ACC112 (cell line): Measurements from ENCODE around the gene IRAK2.
A peak's percentile ranks its signal among the peaks of the same experiment; 100 is the strongest.
"Not testable (repeated sequence)": the region's sequence is repeated elsewhere in the genome, so short reads cannot be mapped to it uniquely, and the experiment has no call there.

Experiments
- H2AFZ ChIP-seq: fragments of 200-600 bp; sonication (generic); one replicate; pipeline ENCODE4 v1.6.0; 2017; ENCODE audit warnings: antibody characterized with exemption, low read length; ENCODE audit not compliant: unreplicated experiment
- H3K27ac ChIP-seq: fragments of 200-600 bp; sonication (generic); 2 replicates; pipeline ENCODE4 v1.5.1; 2014; ENCODE audit warnings: low read depth, mild to moderate bottlenecking, antibody characterized with exemption, low read length, moderate library complexity
- H3K27me3 ChIP-seq: fragments of 200-600 bp; sonication (generic); 2 replicates; pipeline ENCODE4 v1.6.1; 2014; ENCODE audit warnings: mild to moderate bottlenecking, antibody characterized with exemption, low read length, moderate library complexity, mixed read lengths; ENCODE audit not compliant: insufficient read depth
- H3K36me3 ChIP-seq: fragments of 200-600 bp; sonication (generic); 2 replicates; pipeline ENCODE4 v1.6.1; 2016; ENCODE audit warnings: mild to moderate bottlenecking, antibody characterized with exemption, low read length, moderate library complexity, mixed read lengths; ENCODE audit not compliant: insufficient read depth
- H3K4me1 ChIP-seq: fragments of 200-600 bp; sonication (generic); one replicate; pipeline ENCODE4 v1.6.1; 2016; ENCODE audit warnings: low read length, mixed read lengths; ENCODE audit not compliant: insufficient read depth, unreplicated experiment, control insufficient read depth
- H3K4me3 ChIP-seq: fragments of 200-600 bp; sonication (generic); 2 replicates; pipeline ENCODE4 v1.5.1; 2014; ENCODE audit warnings: mild to moderate bottlenecking, low read depth, low read length
- H3K79me2 ChIP-seq: fragments of 200-600 bp; sonication (generic); one replicate; pipeline ENCODE4 v1.6.0; 2016; ENCODE audit warnings: low read length; ENCODE audit not compliant: control insufficient read depth, unreplicated experiment, insufficient read depth

Gene IRAK2

DNA sequence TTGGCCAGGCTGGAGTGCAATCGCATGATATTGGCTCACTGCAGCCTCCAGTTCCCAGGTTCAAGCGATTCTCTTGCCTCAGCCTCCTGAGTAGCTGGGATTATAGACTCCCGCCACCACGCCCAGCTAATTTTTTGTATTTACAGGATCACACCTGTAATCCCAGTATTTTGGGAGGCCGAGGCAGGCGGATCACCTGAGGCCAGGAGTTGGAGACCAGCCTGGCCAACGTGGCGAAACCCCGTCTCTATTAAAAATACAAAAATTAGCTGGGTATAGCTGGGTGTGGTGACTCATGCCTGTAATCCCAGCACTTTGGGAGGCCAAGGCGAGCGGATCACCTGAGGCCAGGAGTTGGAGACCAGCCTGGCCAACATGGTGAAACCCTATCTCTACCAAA lies 107.8 kb downstream of the IRAK2 start:
- not testable (repeated sequence) for H3K4me1 ChIP-seq, H3K27ac ChIP-seq, H2AFZ ChIP-seq, H3K4me3 ChIP-seq, H3K27me3 ChIP-seq
- Histone ChIP-seq H3K36me3 (peaks cover 18% of the 10 kb centered on the region; the same call in 1 of the 2 replicates), H3K79me2 (peaks cover 71% of the 10 kb centered on the region)

DNA sequence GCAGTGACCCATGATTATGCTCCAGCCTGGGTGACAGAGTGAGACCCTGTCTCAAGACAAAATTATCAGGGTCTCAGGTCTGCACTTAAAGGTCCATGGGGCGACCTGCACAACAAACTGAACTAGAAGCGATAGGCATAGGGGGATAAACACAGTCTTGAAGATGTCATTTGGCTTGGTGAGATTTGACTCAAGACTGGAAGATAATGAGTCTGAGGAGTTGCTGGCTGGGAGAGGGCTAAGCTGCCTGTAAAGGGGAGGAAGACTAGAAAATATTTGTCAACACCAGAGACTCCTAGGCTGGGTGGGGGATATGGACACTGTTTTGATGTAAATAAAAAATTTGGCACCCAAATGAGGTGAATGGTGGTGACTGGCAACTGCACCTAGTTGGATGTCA lies 108.3 kb downstream of the IRAK2 start:
- H3K4me3 ChIP-seq: no peak overlapping the region
- H3K27me3 ChIP-seq: no peaks in the 10 kb centered on the region
- peaks cover 66% of the 10 kb centered on the region for H3K79me2 ChIP-seq
- H3K4me1 ChIP-seq: peaks cover 4% of the 10 kb centered on the region
- peaks cover 15% of the 10 kb centered on the region; the same call in 1 of the 2 replicates for H3K36me3 ChIP-seq
- no peak overlapping the region for H2AFZ ChIP-seq
- no peak overlapping the region for H3K27ac ChIP-seq

DNA sequence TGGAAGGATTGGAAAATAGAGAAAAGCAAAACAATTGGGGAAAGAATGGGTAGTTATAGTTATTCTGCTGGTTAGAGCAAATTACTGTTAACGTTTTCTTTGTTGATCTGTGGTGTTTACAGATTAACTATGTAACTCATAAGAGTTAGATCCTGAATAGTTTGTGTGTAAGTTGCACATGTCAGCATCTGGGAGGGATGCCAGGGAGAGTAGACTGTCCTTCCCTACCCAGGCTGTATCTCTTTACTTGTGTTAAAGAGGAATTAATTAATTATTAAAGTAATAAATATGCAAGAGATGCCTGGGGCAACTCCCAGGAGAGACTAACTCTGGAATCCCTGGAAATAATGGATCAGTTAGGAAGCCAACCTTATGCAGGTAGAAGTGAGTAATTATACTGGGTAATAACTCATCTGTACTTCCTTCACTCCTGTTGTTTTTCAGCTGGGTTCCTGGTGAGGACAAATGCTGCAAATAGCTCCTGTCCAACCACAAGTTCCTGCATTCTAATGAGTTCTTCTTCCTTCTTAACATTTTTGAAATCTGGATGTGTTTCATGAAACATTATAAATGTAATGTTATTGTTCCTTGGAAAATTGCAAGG lies 109.1 kb downstream of the IRAK2 start:
- no peak overlapping the region for H3K27ac ChIP-seq
- no peak overlapping the region for H3K4me3 ChIP-seq
- peaks cover 58% of the 10 kb centered on the region for H3K79me2 ChIP-seq
- no peak overlapping the region for H2AFZ ChIP-seq
- peaks cover 13% of the 10 kb centered on the region; the same call in 1 of the 2 replicates for H3K36me3 ChIP-seq
- no peaks in the 10 kb centered on the region for H3K4me1 ChIP-seq
- no peaks in the 10 kb centered on the region for H3K27me3 ChIP-seq

DNA sequence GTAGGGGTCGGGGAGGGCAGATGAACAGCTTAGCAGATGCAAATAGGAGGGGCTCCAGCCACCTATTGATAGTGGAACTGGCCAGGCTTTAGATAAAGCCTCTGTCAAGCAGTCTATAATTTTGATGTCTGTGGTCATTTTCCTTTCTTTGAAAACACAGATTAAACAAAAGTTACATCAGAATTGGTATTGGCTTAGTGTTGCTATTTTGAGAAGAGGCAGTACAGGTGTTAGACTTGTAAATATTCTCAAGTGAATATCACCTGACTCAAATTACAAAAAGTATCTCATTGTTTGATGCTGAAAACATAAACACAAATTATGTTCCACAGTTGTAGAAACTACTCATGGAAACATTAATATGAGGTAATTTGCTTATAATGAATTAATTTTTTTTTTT lies 109.9 kb downstream of the IRAK2 start:
- Histone ChIP-seq H3K79me2 (peaks cover 50% of the 10 kb centered on the region), H3K4me3 (no peak overlapping the region), H3K27ac (no peak overlapping the region), H3K4me1 (no peaks in the 10 kb centered on the region), H3K36me3 (peaks cover 10% of the 10 kb centered on the region; the same call in 1 of the 2 replicates), H3K27me3 (no peaks in the 10 kb centered on the region), H2AFZ (no peak overlapping the region)

DNA sequence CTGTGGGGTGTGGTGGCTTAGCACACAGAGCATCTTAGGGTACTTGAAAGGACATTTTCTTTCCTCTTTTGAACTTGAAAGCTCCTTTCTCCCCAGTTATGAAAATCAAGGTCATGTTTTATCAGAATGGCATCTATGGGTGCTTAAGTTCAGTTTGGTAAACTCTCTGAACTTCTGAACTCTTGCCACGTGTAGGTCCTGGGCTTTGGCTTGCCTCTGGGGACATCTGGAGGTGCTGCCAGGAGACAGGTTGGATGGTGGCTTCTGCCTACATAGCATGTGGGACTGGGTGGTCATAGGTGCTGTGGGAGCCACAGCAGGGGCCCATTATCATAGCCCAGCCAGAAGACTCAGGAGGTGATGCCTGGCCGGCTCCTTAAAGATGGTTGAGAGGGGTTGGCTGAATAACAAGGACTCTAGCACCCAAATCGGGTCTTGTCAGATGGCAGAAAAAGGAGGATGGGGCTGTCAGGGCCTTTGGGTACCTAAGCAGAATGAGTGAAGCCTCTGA lies 112.5 kb downstream of the IRAK2 start:
- no peaks in the 10 kb centered on the region for H3K27me3 ChIP-seq
- H3K79me2 ChIP-seq: peaks cover 28% of the 10 kb centered on the region
- no peak overlapping the region for H2AFZ ChIP-seq
- no peak overlapping the region for H3K4me3 ChIP-seq
- H3K27ac ChIP-seq: no peak overlapping the region
- H3K4me1 ChIP-seq: peaks cover 7% of the 10 kb centered on the region
- no peaks in the 10 kb centered on the region for H3K36me3 ChIP-seq

DNA sequence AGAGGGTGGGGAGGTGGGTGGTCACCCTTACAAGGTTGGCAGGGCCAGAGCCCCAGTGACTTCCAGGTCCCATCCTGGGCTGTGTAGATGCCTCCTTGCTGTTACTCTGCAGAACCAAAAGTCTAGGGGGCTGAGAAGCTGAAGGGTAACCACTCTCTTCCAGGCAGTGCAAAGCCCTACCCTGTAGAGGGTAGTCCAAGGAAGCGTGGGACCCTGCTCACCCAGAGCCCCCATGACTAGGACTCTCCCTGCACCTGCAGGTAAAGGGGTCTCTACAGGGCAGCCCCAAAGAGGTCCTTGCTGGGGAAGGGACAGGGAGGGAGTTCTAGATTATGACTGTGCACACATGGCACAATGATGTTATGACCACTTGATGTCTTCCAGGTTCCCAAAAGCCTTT lies 113.8 kb downstream of the IRAK2 start:
- H3K27me3 ChIP-seq: no peaks in the 10 kb centered on the region
- H3K27ac ChIP-seq: no peak overlapping the region
- H3K79me2 ChIP-seq: peaks cover 23% of the 10 kb centered on the region
- H3K4me1 ChIP-seq: peaks cover 10% of the 10 kb centered on the region
- H3K4me3 ChIP-seq: no peak overlapping the region
- H3K36me3 ChIP-seq: 0 out of 2 replicates have a peak, but pooled peaks cover 2% of the 10 kb centered on the region
- H2AFZ ChIP-seq: no peak overlapping the region

DNA sequence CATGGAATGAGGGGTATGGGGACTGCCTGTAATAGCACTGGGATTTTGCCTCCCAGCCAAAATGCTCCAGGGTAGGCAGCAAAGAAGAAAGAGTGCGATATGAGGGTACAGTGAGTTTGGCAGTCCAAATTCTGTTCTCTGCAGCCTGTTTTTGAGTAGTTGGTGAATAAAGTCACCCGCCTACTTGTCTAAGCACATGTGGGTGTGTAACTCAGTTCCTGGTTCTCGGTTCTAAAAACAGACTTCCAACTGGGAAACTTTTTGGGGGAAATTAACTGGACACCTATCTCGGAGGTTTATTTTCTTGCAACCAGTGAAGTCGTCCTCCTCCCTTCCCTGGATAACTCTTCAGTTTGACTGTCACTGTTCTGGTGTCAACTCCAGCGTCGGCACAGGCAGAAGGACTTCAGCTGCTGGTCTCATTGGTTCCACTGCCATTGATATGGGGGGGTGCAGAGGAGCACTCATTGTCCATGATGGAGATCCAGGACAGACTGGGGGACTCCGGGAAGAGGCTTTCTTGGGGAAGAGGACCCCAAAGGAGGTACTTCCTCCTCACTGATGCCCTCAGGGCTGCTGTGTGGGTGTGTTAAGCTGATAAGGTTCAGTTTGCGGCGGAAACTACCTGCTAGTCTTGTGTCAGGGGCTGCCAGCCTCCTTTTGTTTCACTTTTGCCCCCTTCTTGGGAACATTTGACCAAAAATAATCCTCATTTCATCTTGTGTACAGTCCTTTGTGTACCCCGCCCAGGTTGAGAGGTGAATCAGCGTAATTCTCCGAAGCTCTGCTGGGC lies 114.9 kb downstream of the IRAK2 start:
- Histone ChIP-seq H3K79me2 (peaks cover 12% of the 10 kb centered on the region), H3K4me3 (no peak overlapping the region), H2AFZ (no peak overlapping the region), H3K4me1 (peaks cover 10% of the 10 kb centered on the region), H3K36me3 (0 out of 2 replicates have a peak, but pooled peaks cover 5% of the 10 kb centered on the region), H3K27ac (no peak overlapping the region), H3K27me3 (no peaks in the 10 kb centered on the region)

DNA sequence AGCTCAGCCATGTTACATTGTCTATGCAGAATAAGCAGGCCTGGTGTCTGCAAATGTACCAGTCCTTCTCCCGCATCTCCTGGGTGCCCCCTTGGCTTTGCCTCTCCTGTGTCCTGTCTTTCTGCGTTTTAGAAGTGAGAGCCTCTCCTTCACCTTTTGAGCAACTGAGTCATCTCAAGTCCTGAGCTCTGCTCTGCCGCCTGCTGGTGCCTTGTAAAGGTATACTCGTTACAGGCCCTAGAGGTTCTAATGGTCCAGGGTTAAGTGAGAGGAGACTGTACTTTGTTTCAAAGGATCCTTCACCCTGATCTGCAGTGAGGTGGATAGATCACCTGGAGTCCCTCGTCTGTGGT lies 115.4 kb downstream of the IRAK2 start:
- Histone ChIP-seq H2AFZ (no peak overlapping the region), H3K4me3 (no peak overlapping the region), H3K4me1 (peaks cover 10% of the 10 kb centered on the region), H3K27ac (no peak overlapping the region), H3K36me3 (0 out of 2 replicates have a peak, but pooled peaks cover 5% of the 10 kb centered on the region), H3K27me3 (no peaks in the 10 kb centered on the region), H3K79me2 (peaks cover 8% of the 10 kb centered on the region)

DNA sequence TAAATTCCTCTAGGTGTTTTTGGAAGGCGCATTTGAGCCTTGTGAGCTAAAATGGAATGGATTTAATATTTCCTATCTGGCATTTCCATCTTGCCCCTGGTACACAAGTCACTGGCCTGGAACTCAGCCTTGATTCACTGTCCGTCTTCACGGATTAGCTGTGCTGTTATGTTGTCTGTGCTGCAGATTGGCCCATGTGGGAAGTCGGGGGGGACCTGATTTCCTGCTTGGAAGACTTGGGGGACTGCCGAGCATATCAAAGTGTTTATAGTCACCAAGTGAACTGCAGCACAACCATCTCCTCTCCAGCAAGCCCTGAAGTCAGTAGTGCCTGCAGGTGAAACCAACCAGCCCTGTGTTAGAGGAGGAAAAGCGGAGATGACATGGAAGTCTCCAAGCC lies 115.9 kb downstream of the IRAK2 start:
- 0 out of 2 replicates have a peak, but pooled peaks cover 5% of the 10 kb centered on the region for H3K36me3 ChIP-seq

DNA sequence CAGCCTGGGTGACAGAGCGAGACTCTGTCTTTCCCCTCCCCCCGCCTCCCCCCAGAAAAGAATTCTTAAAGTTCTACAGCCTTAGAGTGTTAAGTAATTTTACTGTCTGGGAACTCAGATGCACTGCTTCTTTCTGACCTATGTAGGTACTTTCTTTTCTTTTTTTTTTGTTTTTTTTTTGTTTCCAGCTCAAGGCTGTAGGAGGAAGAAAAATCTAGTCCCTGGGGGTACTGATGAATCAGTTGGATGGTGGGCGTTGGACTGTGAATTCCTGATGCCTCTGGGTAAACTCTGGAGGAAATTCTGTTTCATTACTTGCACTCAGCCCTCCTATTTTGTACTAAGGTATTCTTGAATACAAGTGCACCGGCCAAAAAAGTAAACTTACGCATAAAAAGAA lies 117.2 kb downstream of the IRAK2 start:
- peaks cover 2% of the 10 kb centered on the region for H3K79me2 ChIP-seq
- H3K36me3 ChIP-seq: 0 out of 2 replicates have a peak, but pooled peaks cover 8% of the 10 kb centered on the region
- H3K27me3 ChIP-seq: no peaks in the 10 kb centered on the region
- H3K4me1 ChIP-seq: peaks cover 15% of the 10 kb centered on the region
- H3K27ac ChIP-seq: peak overlapping the region; percentile 37
- H2AFZ ChIP-seq: no peak overlapping the region
- no peak overlapping the region; the same call in 1 of the 2 replicates for H3K4me3 ChIP-seq

More for the DNA sequence above, 115.9 kb downstream of the IRAK2 start:
- Histone ChIP-seq H3K27me3 (no peaks in the 10 kb centered on the region), H3K4me1 (peaks cover 10% of the 10 kb centered on the region), H3K79me2 (peaks cover 7% of the 10 kb centered on the region), H3K4me3 (no peak overlapping the region), H2AFZ (no peak overlapping the region), H3K27ac (no peak overlapping the region)
